HG03460 (cell line): ENCODE measurements around the gene MTOR.
"Not testable (repeated sequence)": the region's sequence is repeated elsewhere in the genome, so short reads cannot be mapped to it uniquely, and the experiment has no call there.

Source experiments
- ATAC-seq: cut with Tn5 transposase; IDR thresholded peaks from one replicate; pipeline ENCODE4 v1.9.1; 2021; ENCODE audit not compliant: unreplicated experiment

Gene MTOR

GRCh38 chr1:11187000-11187399 lies 75.4 kb downstream of the MTOR start:
- ATAC-seq, result no peak

GRCh38 chr1:11184973-11185372 lies 77.4 kb downstream of the MTOR start:
- no peak for ATAC-seq

- ATAC-seq, result no peak
These were observed 79.5 kb downstream of the MTOR start for GRCh38 chr1:11182884-11183283.

- no peak for ATAC-seq
These were observed 82.0 kb downstream of the MTOR start for GRCh38 chr1:11180342-11180744.

GRCh38 chr1:11179749-11180148 lies 82.6 kb downstream of the MTOR start:
- ATAC-seq, result not testable (repeated sequence)

- no peak for ATAC-seq
These were observed 83.2 kb downstream of the MTOR start for GRCh38 chr1:11179125-11179524.

GRCh38 chr1:11178021-11179015 lies 84.0 kb downstream of the MTOR start:
- no peak for ATAC-seq

GRCh38 chr1:11176081-11176706 lies 86.2 kb downstream of the MTOR start:
- no peak for ATAC-seq

GRCh38 chr1:11175461-11175860 lies 86.9 kb downstream of the MTOR start:
- ATAC-seq, result no peak

- ATAC-seq, result no peak
These were observed 87.9 kb downstream of the MTOR start for GRCh38 chr1:11174261-11174942.

GRCh38 chr1:11170102-11170501 lies 92.2 kb downstream of the MTOR start:
- ATAC-seq, result no peak

- no peak for ATAC-seq
These were observed 93.1 kb downstream of the MTOR start for GRCh38 chr1:11169202-11169601.

GRCh38 chr1:11168731-11169130 lies 93.6 kb downstream of the MTOR start:
- no peak for ATAC-seq

GRCh38 chr1:11166744-11167143 lies 95.6 kb downstream of the MTOR start:
- not testable (repeated sequence) for ATAC-seq

GRCh38 chr1:11162752-11163151 lies 99.6 kb downstream of the MTOR start:
- not testable (repeated sequence) for ATAC-seq

GRCh38 chr1:11158720-11159321 lies 103.5 kb downstream of the MTOR start:
- no peak for ATAC-seq

- no peak for ATAC-seq
These were observed 104.1 kb downstream of the MTOR start for GRCh38 chr1:11158291-11158690.

GRCh38 chr1:11157867-11158266 lies 104.5 kb downstream of the MTOR start:
- ATAC-seq, result no peak

GRCh38 chr1:11157394-11157793 lies 105.0 kb downstream of the MTOR start:
- no peak for ATAC-seq

GRCh38 chr1:11156963-11157362 lies 105.4 kb downstream of the MTOR start:
- no peak for ATAC-seq

GRCh38 chr1:11156441-11156840 lies 105.9 kb downstream of the MTOR start:
- ATAC-seq, result no peak
